Measurements from ENCODE around the gene BLZF1.

The BLZF1 gene, protein sequence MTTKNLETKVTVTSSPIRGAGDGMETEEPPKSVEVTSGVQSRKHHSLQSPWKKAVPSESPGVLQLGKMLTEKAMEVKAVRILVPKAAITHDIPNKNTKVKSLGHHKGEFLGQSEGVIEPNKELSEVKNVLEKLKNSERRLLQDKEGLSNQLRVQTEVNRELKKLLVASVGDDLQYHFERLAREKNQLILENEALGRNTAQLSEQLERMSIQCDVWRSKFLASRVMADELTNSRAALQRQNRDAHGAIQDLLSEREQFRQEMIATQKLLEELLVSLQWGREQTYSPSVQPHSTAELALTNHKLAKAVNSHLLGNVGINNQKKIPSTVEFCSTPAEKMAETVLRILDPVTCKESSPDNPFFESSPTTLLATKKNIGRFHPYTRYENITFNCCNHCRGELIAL

DNA sequence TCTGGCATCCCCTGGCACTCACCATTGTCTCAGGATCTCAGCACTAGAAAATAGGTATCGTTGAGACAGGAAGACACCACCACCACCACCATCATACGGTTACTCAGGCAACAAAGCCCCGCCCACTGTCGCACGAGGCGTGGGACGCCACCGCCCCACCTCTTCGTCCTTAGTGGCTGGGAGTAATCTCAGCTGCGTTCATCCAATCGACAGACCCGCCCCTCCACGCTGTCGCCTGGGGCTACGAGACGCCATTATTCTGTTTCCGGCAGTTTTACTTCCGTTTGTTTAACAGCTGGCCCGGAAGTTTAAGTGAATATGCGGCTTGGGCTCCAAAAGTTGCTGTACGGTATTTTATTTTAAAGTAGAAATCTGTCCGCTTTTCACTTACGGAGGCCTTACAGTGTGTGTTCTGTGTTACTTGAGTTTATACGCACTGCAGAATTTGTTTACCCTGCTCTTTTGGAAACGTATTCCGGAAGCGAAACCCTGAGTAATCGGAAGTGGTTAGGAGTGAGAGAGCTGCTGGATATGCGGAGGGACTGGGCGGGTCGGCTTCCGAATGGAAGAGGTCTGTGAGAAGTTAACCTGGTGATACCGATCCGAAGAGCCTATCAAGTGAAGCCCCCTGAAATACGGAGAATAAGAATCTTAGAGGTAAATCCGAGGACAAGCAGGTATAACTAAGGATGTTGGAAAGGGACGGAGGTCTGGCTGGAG lies at the start of gene BLZF1, which contains the start of gene NME7:
Gene BLZF1 (plus strand): TSS at position 510 of the 720 bp plus-strand sequence. CDS start 1,328 bp downstream, outside the sequence.
Gene NME7 (minus strand): TSS at position 112 of the 720 bp plus-strand sequence. CDS start 87 bp downstream, at position 25.
- no peaks in the 10 kb centered on the region for H3K9me3 ChIP-seq (ENCODE audit: control insufficient read depth in 1 of 2, low read length in 2 of 2)
- peak within 1 kb of the TSS; percentile 96 to 97 for H3K4me3 ChIP-seq (ENCODE audit: low read depth in 1 of 2, low read length in 2 of 2)
- H3K27ac ChIP-seq (ENCODE audit: low read depth, low read length): peak within 1 kb of the TSS; percentile 69
- peaks cover 12 to 21% of the 10 kb centered on the region in 2 donors for H3K4me1 ChIP-seq (ENCODE audit: control insufficient read depth in 1 of 2, insufficient read depth in 2 of 2, low read length in 2 of 2)
- H3K27me3 ChIP-seq (ENCODE audit: control insufficient read depth in 1 of 2, insufficient read depth in 2 of 2, low read length in 2 of 2): no peaks in the 10 kb centered on the region
- H3K9ac ChIP-seq (ENCODE audit: low read depth in 1 of 2, low read length in 2 of 2): peak within 1 kb of the TSS; percentile 67 to 86
- peaks cover 4 to 8% of the 10 kb centered on the region in 2 donors for H3K36me3 ChIP-seq (ENCODE audit: control insufficient read depth in 1 of 2, insufficient read depth in 2 of 2, low read length in 2 of 2)

- no peaks in the 10 kb centered on the region for H3K4me1 ChIP-seq (ENCODE audit: control insufficient read depth in 1 of 2, insufficient read depth in 2 of 2, low read length in 2 of 2)
Measured at GRCh38 chr1:169318536-169319244, 49.3 kb upstream of the BLZF1 start.

GRCh38 chr1:169321539-169321938 lies 46.5 kb upstream of the BLZF1 start:
- H3K4me1 ChIP-seq (ENCODE audit: control insufficient read depth in 1 of 2, insufficient read depth in 2 of 2, low read length in 2 of 2): peaks cover 0 to 1% of the 10 kb centered on the region in 2 donors
- no peak overlapping the region for H3K4me3 ChIP-seq (ENCODE audit: low read depth in 1 of 2, low read length in 2 of 2)
- no peak overlapping the region for H3K27ac ChIP-seq (ENCODE audit: low read depth, low read length)
- H3K9me3 ChIP-seq (ENCODE audit: control insufficient read depth in 1 of 2, low read length in 2 of 2): no peaks in the 10 kb centered on the region
- H3K9ac ChIP-seq (ENCODE audit: low read depth in 1 of 2, low read length in 2 of 2): no peak overlapping the region
- H3K27me3 ChIP-seq (ENCODE audit: control insufficient read depth in 1 of 2, insufficient read depth in 2 of 2, low read length in 2 of 2): no peaks in the 10 kb centered on the region
- no peaks in the 10 kb centered on the region for H3K36me3 ChIP-seq (ENCODE audit: control insufficient read depth in 1 of 2, insufficient read depth in 2 of 2, low read length in 2 of 2)

More at GRCh38 chr1:169318536-169319244, 49.3 kb upstream of the BLZF1 start:
- Histone ChIP-seq H3K9me3 (ENCODE audit: control insufficient read depth in 1 of 2, low read length in 2 of 2) (no peaks in the 10 kb centered on the region), H3K27me3 (ENCODE audit: control insufficient read depth in 1 of 2, insufficient read depth in 2 of 2, low read length in 2 of 2) (no peaks in the 10 kb centered on the region), H3K36me3 (ENCODE audit: control insufficient read depth in 1 of 2, insufficient read depth in 2 of 2, low read length in 2 of 2) (no peaks in the 10 kb centered on the region), H3K27ac (ENCODE audit: low read depth, low read length) (no peak overlapping the region), H3K9ac (ENCODE audit: low read depth in 1 of 2, low read length in 2 of 2) (no peak overlapping the region), H3K4me3 (ENCODE audit: low read depth in 1 of 2, low read length in 2 of 2) (no peak overlapping the region)

DNA sequence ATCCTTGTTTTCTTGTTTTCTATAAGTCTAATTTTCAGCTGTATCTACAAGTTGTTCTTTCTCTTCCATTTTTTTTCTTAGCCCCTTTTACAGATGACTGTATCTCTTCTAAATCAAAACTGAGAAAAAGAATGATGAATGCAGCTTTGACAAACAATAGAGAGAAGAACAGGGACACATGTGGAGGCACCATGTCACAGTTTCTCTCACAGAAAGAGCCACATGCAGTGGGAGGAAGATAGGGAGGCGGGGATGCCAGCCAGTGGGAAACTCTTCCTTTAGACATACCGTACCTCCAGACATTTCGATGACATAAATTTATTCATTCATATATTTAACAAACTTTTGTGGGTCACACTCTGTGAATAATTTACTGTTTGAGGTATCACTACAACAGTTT lies 45.9 kb upstream of the BLZF1 start:
- no peak overlapping the region for H3K9ac ChIP-seq (ENCODE audit: low read depth in 1 of 2, low read length in 2 of 2)
- no peak overlapping the region for H3K27ac ChIP-seq (ENCODE audit: low read depth, low read length)
- no peaks in the 10 kb centered on the region for H3K36me3 ChIP-seq (ENCODE audit: control insufficient read depth in 1 of 2, insufficient read depth in 2 of 2, low read length in 2 of 2)
- no peak overlapping the region for H3K4me3 ChIP-seq (ENCODE audit: low read depth in 1 of 2, low read length in 2 of 2)
- H3K4me1 ChIP-seq (ENCODE audit: control insufficient read depth in 1 of 2, insufficient read depth in 2 of 2, low read length in 2 of 2): peaks cover 0 to 7% of the 10 kb centered on the region in 2 donors
- H3K27me3 ChIP-seq (ENCODE audit: control insufficient read depth in 1 of 2, insufficient read depth in 2 of 2, low read length in 2 of 2): no peaks in the 10 kb centered on the region
- no peaks in the 10 kb centered on the region for H3K9me3 ChIP-seq (ENCODE audit: control insufficient read depth in 1 of 2, low read length in 2 of 2)

GRCh38 chr1:169325117-169325516 lies 42.9 kb upstream of the BLZF1 start:
- H3K27ac ChIP-seq (ENCODE audit: low read depth, low read length): no peak overlapping the region
- no peak overlapping the region for H3K4me3 ChIP-seq (ENCODE audit: low read depth in 1 of 2, low read length in 2 of 2)
- H3K9me3 ChIP-seq (ENCODE audit: control insufficient read depth in 1 of 2, low read length in 2 of 2): no peaks in the 10 kb centered on the region
- no peak overlapping the region for H3K9ac ChIP-seq (ENCODE audit: low read depth in 1 of 2, low read length in 2 of 2)
- H3K36me3 ChIP-seq (ENCODE audit: control insufficient read depth in 1 of 2, insufficient read depth in 2 of 2, low read length in 2 of 2): no peaks in the 10 kb centered on the region
- H3K27me3 ChIP-seq (ENCODE audit: control insufficient read depth in 1 of 2, insufficient read depth in 2 of 2, low read length in 2 of 2): no peaks in the 10 kb centered on the region
- H3K4me1 ChIP-seq (ENCODE audit: control insufficient read depth in 1 of 2, insufficient read depth in 2 of 2, low read length in 2 of 2): peaks cover 0 to 10% of the 10 kb centered on the region in 2 donors

GRCh38 chr1:169326261-169326955 lies 41.6 kb upstream of the BLZF1 start:
- Histone ChIP-seq H3K27ac (ENCODE audit: low read depth, low read length) (no peak overlapping the region), H3K36me3 (ENCODE audit: control insufficient read depth in 1 of 2, insufficient read depth in 2 of 2, low read length in 2 of 2) (no peaks in the 10 kb centered on the region), H3K9ac (ENCODE audit: low read depth in 1 of 2, low read length in 2 of 2) (no peak overlapping the region), H3K4me3 (ENCODE audit: low read depth in 1 of 2, low read length in 2 of 2) (no peak overlapping the region), H3K4me1 (ENCODE audit: control insufficient read depth in 1 of 2, insufficient read depth in 2 of 2, low read length in 2 of 2) (peaks cover 0 to 10% of the 10 kb centered on the region in 2 donors), H3K27me3 (ENCODE audit: control insufficient read depth in 1 of 2, insufficient read depth in 2 of 2, low read length in 2 of 2) (no peaks in the 10 kb centered on the region), H3K9me3 (ENCODE audit: control insufficient read depth in 1 of 2, low read length in 2 of 2) (no peaks in the 10 kb centered on the region)

GRCh38 chr1:169326956-169327268 lies 41.1 kb upstream of the BLZF1 start:
- Histone ChIP-seq H3K36me3 (ENCODE audit: control insufficient read depth in 1 of 2, insufficient read depth in 2 of 2, low read length in 2 of 2) (no peaks in the 10 kb centered on the region), H3K9ac (ENCODE audit: low read depth in 1 of 2, low read length in 2 of 2) (no peak overlapping the region), H3K27ac (ENCODE audit: low read depth, low read length) (no peak overlapping the region)

GRCh38 chr1:169327875-169328274 lies 40.1 kb upstream of the BLZF1 start:
- no peak overlapping the region for H3K27ac ChIP-seq (ENCODE audit: low read depth, low read length)
- peaks cover 0 to 10% of the 10 kb centered on the region in 2 donors for H3K4me1 ChIP-seq (ENCODE audit: control insufficient read depth in 1 of 2, insufficient read depth in 2 of 2, low read length in 2 of 2)
- no peaks in the 10 kb centered on the region for H3K27me3 ChIP-seq (ENCODE audit: control insufficient read depth in 1 of 2, insufficient read depth in 2 of 2, low read length in 2 of 2)
- no peak overlapping the region for H3K4me3 ChIP-seq (ENCODE audit: low read depth in 1 of 2, low read length in 2 of 2)
- H3K9me3 ChIP-seq (ENCODE audit: control insufficient read depth in 1 of 2, low read length in 2 of 2): no peaks in the 10 kb centered on the region
- H3K36me3 ChIP-seq (ENCODE audit: control insufficient read depth in 1 of 2, insufficient read depth in 2 of 2, low read length in 2 of 2): no peaks in the 10 kb centered on the region
- no peak overlapping the region for H3K9ac ChIP-seq (ENCODE audit: low read depth in 1 of 2, low read length in 2 of 2)

More at GRCh38 chr1:169326956-169327268, 41.1 kb upstream of the BLZF1 start:
- Histone ChIP-seq H3K4me1 (ENCODE audit: control insufficient read depth in 1 of 2, insufficient read depth in 2 of 2, low read length in 2 of 2) (peaks cover 0 to 10% of the 10 kb centered on the region in 2 donors), H3K4me3 (ENCODE audit: low read depth in 1 of 2, low read length in 2 of 2) (no peak overlapping the region), H3K27me3 (ENCODE audit: control insufficient read depth in 1 of 2, insufficient read depth in 2 of 2, low read length in 2 of 2) (no peaks in the 10 kb centered on the region), H3K9me3 (ENCODE audit: control insufficient read depth in 1 of 2, low read length in 2 of 2) (no peaks in the 10 kb centered on the region)

DNA sequence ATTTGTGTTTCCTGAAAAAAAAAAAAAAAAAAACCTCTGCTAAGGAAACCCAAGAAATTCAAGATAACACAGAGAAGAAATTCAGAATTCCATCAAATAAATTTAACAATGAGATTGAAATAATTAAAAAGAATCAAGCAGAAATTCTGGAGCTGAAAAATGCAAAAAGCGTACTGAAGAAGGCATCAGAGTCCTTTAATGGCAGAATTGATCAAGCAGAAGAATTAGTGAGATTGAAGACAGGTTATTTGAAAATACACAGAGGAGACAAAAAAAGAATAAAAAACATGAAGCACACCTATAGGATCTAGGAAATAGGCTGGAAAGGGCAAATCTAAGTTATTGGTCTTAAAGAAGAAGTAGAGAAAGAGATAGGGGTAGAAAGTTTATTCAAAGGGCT lies 38.6 kb upstream of the BLZF1 start:
- no peaks in the 10 kb centered on the region for H3K36me3 ChIP-seq (ENCODE audit: control insufficient read depth in 1 of 2, insufficient read depth in 2 of 2, low read length in 2 of 2)
- H3K4me1 ChIP-seq (ENCODE audit: control insufficient read depth in 1 of 2, insufficient read depth in 2 of 2, low read length in 2 of 2): peaks cover 0 to 10% of the 10 kb centered on the region in 2 donors
- H3K27ac ChIP-seq (ENCODE audit: low read depth, low read length): no peak overlapping the region
- H3K9ac ChIP-seq (ENCODE audit: low read depth in 1 of 2, low read length in 2 of 2): no peak overlapping the region
- H3K27me3 ChIP-seq (ENCODE audit: control insufficient read depth in 1 of 2, insufficient read depth in 2 of 2, low read length in 2 of 2): no peaks in the 10 kb centered on the region
- no peaks in the 10 kb centered on the region for H3K9me3 ChIP-seq (ENCODE audit: control insufficient read depth in 1 of 2, low read length in 2 of 2)
- no peak overlapping the region for H3K4me3 ChIP-seq (ENCODE audit: low read depth in 1 of 2, low read length in 2 of 2)
